ENCODE data around the gene LDAH. TPM values are rescaled to one million over a fixed set of nuclear protein-coding genes. Genes with fewer than 3 reads are reported as not detected.
A peak's percentile ranks its signal among the peaks of the same experiment; 100 is the strongest.

Gene LDAH
- total and polyA plus RNA-seq, 10 of the 15 experiments (the other 5 are each of a cell fraction or from before 2014, with no cell fraction given) = 17.9 to 44.7 (median 30.0) TPM

GRCh38 chr2:20744366-20745335 is 78.2 kb downstream of the LDAH start:
- FAIRE-seq = peak; percentile 80
- DNase-seq (ENCODE audit: low read depth, low spot score) = peak; percentile 42
- H3K27me3 ChIP-seq (replicated peaks in 1 of 2; ENCODE audit: control insufficient read depth in 2 of 2, insufficient read depth in 2 of 2, low read length in 1 of 2) = no peaks in the 10 kb centered on the region
- H3K36me3 ChIP-seq (ENCODE audit: control insufficient read depth in 2 of 2, insufficient read depth in 2 of 2, low read length in 1 of 2) = peaks cover 0 to 5% of the 10 kb centered on the region in 2 experiments; a peak in 1 of 4 replicates
- ChIA-PET RAD21 (ENCODE audit: unreplicated experiment) (interaction anchor here (1.0 to 1.5 kb wide), 3 partner anchors 14 to 68 kb away, joined by 3 to 9 read pairs (median 6); no protein-coding TSS in a partner anchor), CTCF (interaction anchor here (0.6 to 1.7 kb wide), 9 partner anchors 11 to 219 kb away, joined by 3 to 8 read pairs (median 4); partner anchors contain the start of gene LDAH), SMC1A (ENCODE audit: uncharacterized antibody, unreplicated experiment) (interaction anchor here (0.7 to 1.9 kb wide), 18 partner anchors 8 to 243 kb away, joined by 3 to 13 read pairs (median 4); no protein-coding TSS in a partner anchor), POLR2A (interaction anchor here (1.1 kb wide), 1 partner anchor 14 kb away, joined by 3 read pairs; no protein-coding TSS in a partner anchor)
- peaks cover 7% of the 10 kb centered on the region; the same call in 1 of the 2 replicates for H3K4me1 ChIP-seq (ENCODE audit: control insufficient read depth, insufficient read depth, low read length)
- WGBS (ENCODE audit: insufficient coverage, insufficient replicate concordance, low lambda C conversion rate, missing lambda C conversion rate) = 0% methylated on average over 2 of the region's 2 CpGs
- H3K9ac ChIP-seq (ENCODE audit: control insufficient read depth, insufficient read depth, low read length) = no peak overlapping the region
- no peaks in the 10 kb centered on the region for H4K20me1 ChIP-seq (ENCODE audit: control insufficient read depth, insufficient read depth)
- no peaks in the 10 kb centered on the region for H3K9me3 ChIP-seq (replicated peaks; ENCODE audit: control insufficient read depth, insufficient read depth, low read length)
- H2AFZ ChIP-seq (ENCODE audit: control insufficient read depth, low read depth, low read length) = no peak overlapping the region
- in situ Hi-C loops (cut with MboI) (no loop called here), intact Hi-C loops (cut with micrococcal nuclease; ENCODE audit: unreplicated experiment) (loop anchor here (5.0 kb wide), 1 partner anchor 78 kb away; the partner anchor contains the start of gene LDAH)
- peak overlapping the region; percentile 48; the same call in 1 of the 2 replicates for H3K27ac ChIP-seq (ENCODE audit: control insufficient read depth, insufficient read depth)
- peak overlapping the region; percentile 54; the same call in 1 of the 2 replicates for H3K4me2 ChIP-seq (ENCODE audit: control insufficient read depth, insufficient read depth)
- H3K79me2 ChIP-seq (ENCODE audit: control insufficient read depth, insufficient read depth, low read length) = no peaks in the 10 kb centered on the region
- peak; percentile 98 for ATAC-seq
- no peak overlapping the region for H3K4me3 ChIP-seq
- BruUV-seq (replicated peaks) = no TSS peak
- TF ChIP-seq PAX5 (IDR thresholded peaks at IDR 0.05; ENCODE audit: borderline replicate concordance, low read depth, low read length) (peak; percentile 62; the same call in 1 of the 2 replicates), EGR1 (IDR thresholded peaks at IDR 0.05; ENCODE audit: borderline replicate concordance in 1 of 2, low read depth in 2 of 2, low read length in 2 of 2) (no peak), NFIC (IDR thresholded peaks at IDR 0.05; ENCODE audit: low read depth, low read length) (0 out of 2 replicates have a peak, but pooled peaks have one; percentile 16), NRF1 (conservative IDR thresholded peaks at IDR 0.05; ENCODE audit: low read depth, low read length) (no peak), DPF2 (IDR thresholded peaks at IDR 0.05) (0 out of 2 replicates have a peak, but pooled peaks have one; percentile 21), RUNX3 (IDR thresholded peaks at IDR 0.05; ENCODE audit: low read length) (peak; percentile 34), IKZF2 (IDR thresholded peaks at IDR 0.05) (peak in 1 of 2 experiments; percentile 35; a peak in 2 of 4 replicates), RAD21 (IDR thresholded peaks at IDR 0.05; ENCODE audit: insufficient read depth, low read depth, low read length) (no peak), ZNF217 (IDR thresholded peaks at IDR 0.05) (no peak), BCL11A (IDR thresholded peaks at IDR 0.05; ENCODE audit: low read depth, low read length) (no peak), SKIL (IDR thresholded peaks at IDR 0.05; ENCODE audit: low read depth, poor library complexity, severe bottlenecking) (peak; percentile 51), CUX1 (IDR thresholded peaks at IDR 0.05; ENCODE audit: insufficient replicate concordance, low read depth, low read length) (peak; percentile 32)

Data from GM12878 (cell line).